Left cardiac atrium (tissue), 4 donors: Measurements from ENCODE around the gene SORBS2. TPM values are rescaled to one million over a fixed set of nuclear protein-coding genes. Genes with fewer than 3 reads are reported as not detected.

Experiments
- ATAC-seq, 2 donors: fragments of 200-7000 bp; cut with Tn5 transposase; one replicate each; pipeline ENCODE4 v1.9.1; 2020; ENCODE audit warnings: mild to moderate bottlenecking in 2 of 2, moderate library complexity in 2 of 2
- DNase-seq: peaks from one replicate; pipeline ENCODE4 v3.0.0-alpha.2; 2020
- intact Hi-C, 2 donors: fragments of 100-400 bp; cut with DNase I; formaldehyde crosslinking; loops; one replicate each; pipeline versions ENCODE4 v1.14.1 to v1.15.1; 2022 to 2023
- total RNA-seq, 2 donors: library from RNA; stranded (reverse); fragmentation: NEBNext Ultra II Directional; extraction: Animal tissue kit (Norgen Biotek cat#: 25700); gene quantifications; one replicate each; pipeline ENCODE4 v1.2.1, GENCODE V29; 2021
- donor health status: DM: no; HTN: yes; CAD: no.
- donor health status: DM: no; HTN: yes; CAD: no; lungs with severe emphysema.
- donor health status: DM: yes; HTN: yes; CAD: no.
- donor health status: Dilated cardiomyopathy.

SORBS2 gene
- total RNA-seq, 2 donors from 2014 or later = 439 to 535 TPM

GRCh38 chr4:185677637-185678314 lies 134.2 kb downstream of the SORBS2 start:
- no peak for DNase-seq
- ATAC-seq = no peak
- intact Hi-C loops = no loop called here

DNA sequence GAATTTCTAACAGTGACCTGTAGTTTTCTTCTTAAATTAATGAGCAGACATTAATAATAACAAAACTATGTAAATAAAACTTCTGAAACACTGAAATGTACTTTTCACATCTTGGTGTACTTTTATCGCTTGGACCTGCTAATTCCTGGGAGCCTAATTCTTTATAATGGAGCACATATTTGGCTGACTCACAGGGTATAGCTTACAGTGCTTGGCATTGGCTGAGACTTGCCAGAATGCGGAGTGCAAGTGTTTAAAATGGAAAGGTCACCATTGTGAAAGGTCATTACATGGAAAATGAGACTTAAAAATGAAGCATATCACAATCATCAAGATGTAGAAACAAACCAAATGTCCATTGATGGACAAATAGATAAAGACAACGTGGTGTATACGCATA lies 139.4 kb downstream of the SORBS2 start:
- ATAC-seq (no peak), DNase-seq (no peak)
- intact Hi-C loops = no loop called here

- intact Hi-C loops = no loop called here
- no peak for ATAC-seq
- no peak for DNase-seq
These were observed 139.8 kb downstream of the SORBS2 start for GRCh38 chr4:185672151-185672550.

DNA sequence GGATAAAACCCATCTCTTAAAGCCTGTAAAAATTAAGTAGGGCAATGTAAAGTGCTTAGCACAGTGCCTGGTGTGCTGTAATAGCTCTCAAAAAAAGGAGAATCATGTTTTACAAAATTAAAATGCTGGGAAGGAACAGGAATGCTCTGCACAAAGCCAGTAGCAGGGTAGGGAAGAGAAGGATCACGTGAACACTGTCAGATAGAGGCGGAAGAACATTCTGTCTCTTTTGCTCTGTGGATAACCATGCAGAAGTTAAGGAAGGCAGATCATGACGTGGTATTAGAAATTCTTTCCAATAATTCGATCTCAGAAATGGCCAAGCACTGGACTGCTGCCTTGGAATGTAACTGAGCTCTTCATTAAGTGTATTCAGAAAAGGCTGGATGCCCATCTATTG lies 140.5 kb downstream of the SORBS2 start:
- DNase-seq (no peak), ATAC-seq (peak in 1 of 2 donors; percentile 23)
- intact Hi-C loops = no loop called here

DNA sequence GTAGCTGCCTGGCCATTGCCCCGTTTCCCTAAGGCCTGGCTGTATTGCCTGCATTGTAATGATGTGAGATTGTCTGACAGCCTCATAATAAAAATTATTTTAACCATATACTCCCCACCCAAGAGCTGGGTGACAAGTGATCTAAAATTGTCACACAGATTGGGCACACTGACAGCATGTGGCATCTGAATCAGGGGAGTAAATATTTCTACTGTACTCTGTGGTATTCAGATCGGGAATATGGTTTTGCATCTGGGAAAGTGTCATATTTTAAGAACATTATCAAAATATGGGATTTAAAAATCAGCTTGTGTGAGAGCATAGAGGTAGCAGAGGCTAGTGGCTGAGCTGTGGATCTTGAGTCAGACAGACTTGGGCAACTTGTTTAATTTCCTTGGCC lies 140.9 kb downstream of the SORBS2 start:
- ATAC-seq = peak in 1 of 2 donors; percentile 19
- DNase-seq = no peak
- intact Hi-C loops = no loop called here

DNA sequence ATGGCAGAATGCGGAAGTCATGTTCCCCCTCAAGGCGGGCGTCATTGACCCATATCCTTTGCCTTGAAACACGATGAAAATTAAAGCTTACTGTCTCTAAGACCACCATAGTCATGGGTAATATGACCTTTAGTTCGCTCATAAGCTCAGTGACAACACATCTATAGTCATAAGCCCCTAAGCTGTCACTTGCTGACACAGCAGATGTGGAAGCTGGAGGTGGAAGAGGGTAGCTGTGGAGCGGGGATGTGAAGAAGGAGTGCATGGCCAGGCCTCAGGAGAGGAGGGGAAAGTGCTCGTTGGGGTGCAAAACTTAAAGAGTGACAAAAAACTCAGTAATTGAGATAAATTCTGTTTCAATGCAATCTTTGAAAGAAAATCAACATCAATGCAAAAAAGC lies 142.7 kb downstream of the SORBS2 start:
- intact Hi-C loops = no loop called here

DNA sequence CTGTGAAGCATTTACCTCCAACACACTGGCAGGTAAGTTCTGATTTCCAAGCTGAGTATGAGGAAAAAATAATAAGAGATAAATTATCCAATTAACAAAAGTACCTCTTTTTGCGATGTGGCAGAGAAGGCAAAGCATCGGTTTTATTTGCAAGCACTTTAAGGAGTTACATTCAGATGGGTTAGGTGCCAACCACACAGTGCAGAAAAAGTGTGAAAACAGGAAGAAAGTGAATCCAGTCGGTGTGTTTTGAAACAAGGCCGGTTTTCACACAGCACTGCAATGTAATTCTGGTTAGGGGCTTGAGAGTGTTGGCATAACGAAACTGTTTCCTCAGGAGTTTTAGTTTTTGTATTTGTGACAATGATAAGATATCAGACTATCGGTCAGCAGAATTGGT lies 145.8 kb downstream of the SORBS2 start:
- DNase-seq (no peak), ATAC-seq (no peak)
- intact Hi-C loops = no loop called here

More for the DNA sequence above, 142.7 kb downstream of the SORBS2 start:
- DNase-seq = no peak
- ATAC-seq = no peak

GRCh38 chr4:185665655-185666054 lies 146.3 kb downstream of the SORBS2 start:
- DNase-seq (no peak), ATAC-seq (peak in 1 of 2 donors; percentile 9)
- intact Hi-C loops = no loop called here

DNA sequence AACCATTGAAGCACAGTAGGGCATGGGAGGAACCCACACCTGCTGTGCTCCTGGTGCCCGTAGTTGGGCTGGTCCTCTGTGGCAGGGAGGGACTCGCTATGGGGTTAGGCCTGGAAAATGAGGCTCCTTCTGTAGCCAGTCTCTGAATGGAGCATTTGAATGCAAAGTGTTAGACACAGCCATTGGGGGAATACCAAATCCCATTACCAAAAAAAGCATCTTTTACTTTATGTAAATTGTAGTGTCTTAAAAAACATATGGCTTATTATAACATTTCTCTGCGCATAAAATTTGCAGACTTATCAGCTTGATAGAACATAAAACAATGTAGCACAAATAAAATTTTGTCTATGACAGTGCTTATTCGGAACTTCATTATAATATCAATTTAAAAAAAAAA lies 147.5 kb downstream of the SORBS2 start:
- DNase-seq = no peak

GRCh38 chr4:185662030-185662778 lies 149.8 kb downstream of the SORBS2 start:
- DNase-seq = no peak
- intact Hi-C loops = loop anchor here in 1 of 2 donors (5.0 kb wide), 1 partner anchor 110 kb away; no protein-coding TSS in a partner anchor
- ATAC-seq = peak; percentile 69 to 81

More for the DNA sequence above, 147.5 kb downstream of the SORBS2 start:
- ATAC-seq = no peak
- intact Hi-C loops = loop anchor here in 1 of 2 donors (5.0 kb wide), 1 partner anchor 108 kb away; no protein-coding TSS in a partner anchor

DNA sequence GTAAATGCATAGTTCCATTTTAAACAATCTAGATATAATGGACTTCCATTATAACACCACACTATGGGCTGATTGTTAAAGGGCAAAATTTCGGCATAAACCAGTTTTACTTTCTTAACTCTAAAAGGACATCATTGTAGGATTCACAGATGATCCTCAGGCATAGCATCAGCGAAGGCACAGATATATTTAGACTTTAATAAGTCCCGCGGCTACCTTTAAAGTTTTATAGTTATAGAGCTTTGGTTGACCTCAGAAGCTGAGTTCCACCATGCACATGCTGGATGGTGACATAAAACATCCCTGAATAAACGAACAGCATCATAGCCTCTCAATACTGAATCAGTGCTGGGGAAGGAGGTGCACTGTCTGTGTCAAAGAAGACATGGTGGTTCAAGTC lies 151.7 kb downstream of the SORBS2 start:
- DNase-seq (no peak), ATAC-seq (no peak)
- intact Hi-C loops = loop anchor here in 1 of 2 donors (5.0 kb wide), 1 partner anchor 112 kb away; no protein-coding TSS in a partner anchor

DNA sequence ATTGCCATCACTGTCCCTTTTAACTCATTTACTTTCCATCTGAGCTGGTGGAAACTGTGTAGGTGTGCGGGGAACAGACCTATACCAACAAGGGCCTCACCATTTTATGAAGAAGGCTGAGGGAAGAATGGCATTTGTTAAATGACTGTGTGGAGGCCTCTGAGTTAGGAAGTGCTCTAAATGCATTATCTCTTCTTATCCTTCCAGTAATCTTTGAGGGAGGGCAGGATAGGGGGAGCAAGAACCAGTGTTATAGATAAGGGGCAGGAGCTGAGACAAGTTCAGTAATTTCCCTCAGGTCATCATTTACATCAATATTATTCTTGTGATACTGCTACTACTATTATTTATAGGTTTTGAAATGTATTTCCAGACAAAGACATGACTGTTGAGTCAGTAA lies 154.3 kb downstream of the SORBS2 start:
- intact Hi-C loops = loop anchor here in 1 of 2 donors (5.0 to 10.0 kb wide), 2 partner anchors 97 to 365 kb away; no protein-coding TSS in a partner anchor
- DNase-seq = no peak
- ATAC-seq = no peak

DNA sequence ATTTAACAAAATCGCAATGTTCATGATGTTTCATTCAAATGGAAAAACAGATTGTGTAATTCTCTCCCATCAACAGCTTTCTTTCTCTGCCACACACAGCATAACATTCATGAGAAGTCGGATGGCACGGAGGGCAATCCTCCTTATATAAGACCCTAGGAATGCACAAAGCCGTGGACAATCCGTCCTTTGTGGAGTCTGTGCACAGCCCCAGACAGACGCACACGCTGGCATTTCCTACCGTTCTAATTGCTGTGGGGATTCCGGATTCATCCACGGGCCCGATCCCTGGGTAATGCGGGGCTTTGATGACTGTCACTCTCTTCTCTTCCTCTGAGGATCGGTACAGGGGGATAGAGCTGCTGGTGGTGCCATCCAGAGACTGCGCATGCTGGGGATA lies 154.8 kb downstream of the SORBS2 start:
- peak; percentile 25 to 61 for ATAC-seq
- intact Hi-C loops = loop anchor here in 1 of 2 donors (5.0 to 10.0 kb wide), 2 partner anchors 98 to 365 kb away; no protein-coding TSS in a partner anchor

GRCh38 chr4:185656467-185656931 lies 155.5 kb downstream of the SORBS2 start:
- peak; percentile 67 for DNase-seq
- ATAC-seq = peak; percentile 88 to 92
- intact Hi-C loops = loop anchor here in 1 of 2 donors (5.0 to 10.0 kb wide), 2 partner anchors 98 to 366 kb away; no protein-coding TSS in a partner anchor

More for the DNA sequence above, 154.8 kb downstream of the SORBS2 start:
- DNase-seq = no peak

GRCh38 chr4:185654965-185655554 lies 156.9 kb downstream of the SORBS2 start:
- DNase-seq (no peak), ATAC-seq (no peak)

DNA sequence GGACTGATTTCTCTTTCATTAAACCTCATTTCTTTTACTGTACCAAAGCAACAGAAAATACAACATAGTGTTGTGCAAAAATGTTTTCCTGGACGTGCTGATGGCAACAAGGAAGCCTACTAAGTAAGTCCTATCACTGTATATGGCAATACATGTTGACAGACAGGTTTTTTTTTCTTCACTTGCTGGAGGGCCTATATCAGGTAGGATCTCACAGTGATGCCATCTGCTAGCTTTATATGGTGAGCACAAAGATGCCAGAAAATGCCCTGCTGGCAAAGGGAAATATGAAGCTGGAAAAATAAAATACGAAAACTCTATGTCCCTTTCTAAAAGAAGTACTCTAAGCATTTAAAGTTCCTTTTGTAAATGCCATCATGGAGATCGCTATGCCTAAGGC lies 157.7 kb downstream of the SORBS2 start:
- ATAC-seq (no peak), DNase-seq (no peak)
- intact Hi-C loops = loop anchor here in 1 of 2 donors (10.0 kb wide), 1 partner anchor 100 kb away; no protein-coding TSS in a partner anchor

More at GRCh38 chr4:185654965-185655554, 156.9 kb downstream of the SORBS2 start:
- intact Hi-C loops = loop anchor here in 1 of 2 donors (5.0 to 10.0 kb wide), 2 partner anchors 100 to 367 kb away; no protein-coding TSS in a partner anchor

DNA sequence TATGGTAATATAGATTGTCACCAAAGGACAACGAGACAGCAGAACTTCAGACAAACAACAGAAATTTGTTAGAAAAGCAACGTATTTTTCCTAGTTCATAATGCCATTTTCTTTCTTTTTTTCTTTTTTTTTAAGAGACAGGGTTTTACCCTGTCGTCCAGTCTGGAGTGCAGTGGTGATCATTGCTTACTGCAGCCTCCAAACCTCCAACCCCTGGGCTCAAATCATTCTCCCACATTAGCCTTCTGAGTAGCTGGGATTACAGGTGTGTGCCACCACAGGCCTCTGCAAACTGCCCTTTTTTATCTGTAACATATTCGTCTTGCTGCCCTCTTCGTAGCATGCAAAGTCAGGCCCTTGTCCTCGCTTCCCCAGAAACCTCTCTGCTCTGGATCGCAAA lies 160.1 kb downstream of the SORBS2 start:
- intact Hi-C loops = loop anchor here in 1 of 2 donors (10.0 kb wide), 1 partner anchor 103 kb away; no protein-coding TSS in a partner anchor

GRCh38 chr4:185651137-185651677 lies 160.8 kb downstream of the SORBS2 start:
- intact Hi-C loops = loop anchor here in 1 of 2 donors (10.0 kb wide), 1 partner anchor 104 kb away; no protein-coding TSS in a partner anchor
- ATAC-seq (no peak), DNase-seq (no peak)

More for the DNA sequence above, 160.1 kb downstream of the SORBS2 start:
- no peak for ATAC-seq
- no peak for DNase-seq

GRCh38 chr4:185648631-185649030 lies 163.4 kb downstream of the SORBS2 start:
- peak in 1 of 2 donors; percentile 38 for ATAC-seq
- DNase-seq = no peak
- intact Hi-C loops = loop anchor here in 1 of 2 donors (10.0 kb wide), 1 partner anchor 376 kb away; no protein-coding TSS in a partner anchor
